T1000 (cell line): ENCODE results near the gene ZCCHC7.
"Not testable (repeated sequence)": the region's sequence is repeated elsewhere in the genome, so short reads cannot be mapped to it uniquely, and the experiment has no call there.

Experiments used
- DNase-seq: peaks from one replicate; lab custom pipeline; 2025; ENCODE audit warnings: mixed read lengths; lab: John Stamatoyannopoulos, UW

The ZCCHC7 gene

GRCh38 chr9:37373621-37374020 is 253.2 kb downstream of the ZCCHC7 start:
- no peak for DNase-seq

GRCh38 chr9:37374892-37375291 is 254.5 kb downstream of the ZCCHC7 start:
- no peak for DNase-seq

GRCh38 chr9:37377688-37378612 is 257.6 kb downstream of the ZCCHC7 start:
- DNase-seq = no peak

- DNase-seq = no peak
Observed at GRCh38 chr9:37378613-37379004, 258.2 kb downstream of the ZCCHC7 start.

- no peak for DNase-seq
Observed at GRCh38 chr9:37379835-37380234, 259.5 kb downstream of the ZCCHC7 start.

- no peak for DNase-seq
Observed at GRCh38 chr9:37380570-37380969, 260.2 kb downstream of the ZCCHC7 start.

- DNase-seq = no peak
Observed at GRCh38 chr9:37381094-37381741, 260.8 kb downstream of the ZCCHC7 start.

GRCh38 chr9:37382161-37382981 is 262.0 kb downstream of the ZCCHC7 start:
- DNase-seq = no peak

- no peak for DNase-seq
Observed at GRCh38 chr9:37382982-37383357, 262.6 kb downstream of the ZCCHC7 start.

- no peak for DNase-seq
Observed at GRCh38 chr9:37383393-37383792, 263.0 kb downstream of the ZCCHC7 start.

- DNase-seq = no peak
Observed at GRCh38 chr9:37383876-37384746, 263.7 kb downstream of the ZCCHC7 start.

GRCh38 chr9:37385286-37385685 is 264.9 kb downstream of the ZCCHC7 start:
- no peak for DNase-seq

GRCh38 chr9:37386988-37387387 is 266.6 kb downstream of the ZCCHC7 start:
- DNase-seq = no peak

GRCh38 chr9:37390759-37391158 is 270.4 kb downstream of the ZCCHC7 start:
- no peak for DNase-seq

GRCh38 chr9:37392272-37392671 is 271.9 kb downstream of the ZCCHC7 start:
- no peak for DNase-seq

- no peak for DNase-seq
Observed at GRCh38 chr9:37395229-37395628, 274.9 kb downstream of the ZCCHC7 start.

GRCh38 chr9:37395663-37396062 is 275.3 kb downstream of the ZCCHC7 start:
- no peak for DNase-seq

- not testable (repeated sequence) for DNase-seq
Observed at GRCh38 chr9:37397948-37398347, 277.6 kb downstream of the ZCCHC7 start.

GRCh38 chr9:37398464-37399025 is 278.2 kb downstream of the ZCCHC7 start:
- no peak for DNase-seq

GRCh38 chr9:37399336-37399735 is 279.0 kb downstream of the ZCCHC7 start:
- no peak for DNase-seq

- no peak for DNase-seq
Observed at GRCh38 chr9:37404590-37404989, 284.2 kb downstream of the ZCCHC7 start.
